ENCODE results near the gene RRAS2. TPM values are rescaled to one million over a fixed set of nuclear protein-coding genes. Genes with fewer than 3 reads are reported as not detected.
A peak's percentile ranks its signal among the peaks of the same experiment; 100 is the strongest.

The RRAS2 gene
- total and polyA plus RNA-seq, 8 donors = 9.0 to 21.8 (median 14.8) TPM

DNA sequence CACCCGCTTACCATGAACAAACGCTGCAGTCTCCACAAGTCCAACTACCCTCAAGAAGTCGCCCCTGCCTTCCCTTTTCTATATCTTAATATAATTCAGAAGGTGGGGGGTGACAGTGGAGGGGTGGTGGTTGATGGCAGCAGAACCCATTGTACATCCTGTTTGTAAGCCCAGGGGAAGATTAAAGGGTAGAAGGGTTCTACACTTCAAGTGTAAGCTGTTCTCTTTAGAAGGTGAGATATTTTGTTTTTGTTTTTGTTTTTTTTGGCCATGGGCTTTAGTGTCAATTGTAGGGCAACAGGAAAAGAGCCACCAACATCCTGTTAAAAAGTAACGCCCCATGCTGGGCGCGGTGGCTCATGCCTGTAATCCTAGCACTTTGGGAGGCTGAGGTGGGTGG is 34.9 kb upstream of the RRAS2 start:
- intact Hi-C loops (cut with DNase I) = no loop called here
- FAIRE-seq = no peak
- 90 to 94% methylated on average over 6 of the region's 6 CpGs for WGBS, 2 donors

DNA sequence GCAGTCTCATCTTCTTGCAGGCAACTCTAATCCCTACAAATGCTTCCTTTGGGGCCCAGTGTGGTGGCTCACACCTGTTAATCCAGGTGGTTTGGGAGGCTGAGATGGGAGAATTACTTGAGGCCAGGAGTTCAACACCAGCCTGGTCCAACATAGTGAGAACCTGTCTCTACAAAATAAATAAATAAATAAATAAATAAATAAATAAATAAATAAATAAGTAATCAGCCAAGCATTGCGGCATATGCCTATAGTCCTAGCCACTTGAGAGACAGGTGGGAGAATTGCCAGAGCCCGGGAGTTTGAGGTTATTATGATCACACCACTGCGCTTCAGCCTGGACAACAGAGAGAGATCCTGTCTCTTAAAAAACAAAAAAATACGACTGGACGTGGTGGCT is 34.1 kb upstream of the RRAS2 start:
- no peaks in the 10 kb centered on the region for H3K36me3 ChIP-seq
- TF ChIP-seq, protein P1, sequence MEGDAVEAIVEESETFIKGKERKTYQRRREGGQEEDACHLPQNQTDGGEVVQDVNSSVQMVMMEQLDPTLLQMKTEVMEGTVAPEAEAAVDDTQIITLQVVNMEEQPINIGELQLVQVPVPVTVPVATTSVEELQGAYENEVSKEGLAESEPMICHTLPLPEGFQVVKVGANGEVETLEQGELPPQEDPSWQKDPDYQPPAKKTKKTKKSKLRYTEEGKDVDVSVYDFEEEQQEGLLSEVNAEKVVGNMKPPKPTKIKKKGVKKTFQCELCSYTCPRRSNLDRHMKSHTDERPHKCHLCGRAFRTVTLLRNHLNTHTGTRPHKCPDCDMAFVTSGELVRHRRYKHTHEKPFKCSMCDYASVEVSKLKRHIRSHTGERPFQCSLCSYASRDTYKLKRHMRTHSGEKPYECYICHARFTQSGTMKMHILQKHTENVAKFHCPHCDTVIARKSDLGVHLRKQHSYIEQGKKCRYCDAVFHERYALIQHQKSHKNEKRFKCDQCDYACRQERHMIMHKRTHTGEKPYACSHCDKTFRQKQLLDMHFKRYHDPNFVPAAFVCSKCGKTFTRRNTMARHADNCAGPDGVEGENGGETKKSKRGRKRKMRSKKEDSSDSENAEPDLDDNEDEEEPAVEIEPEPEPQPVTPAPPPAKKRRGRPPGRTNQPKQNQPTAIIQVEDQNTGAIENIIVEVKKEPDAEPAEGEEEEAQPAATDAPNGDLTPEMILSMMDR (IDR thresholded peaks at IDR 0.05) = no peak
- intact Hi-C loops (cut with DNase I) = no loop called here
- ATAC-seq (no peak), FAIRE-seq (no peak), DNase-seq (no peak)
- H3K4me1 ChIP-seq = no peaks in the 10 kb centered on the region
- no peak overlapping the region for H3K4me3 ChIP-seq
- H3K27ac ChIP-seq = no peak overlapping the region
- 91 to 94% methylated on average over 5 of the region's 5 CpGs for WGBS, 2 donors
- H3K9me3 ChIP-seq = no peaks in the 10 kb centered on the region
- H3K27me3 ChIP-seq = no peaks in the 10 kb centered on the region

More for the DNA sequence above, 34.9 kb upstream of the RRAS2 start:
- H3K27me3 ChIP-seq = no peaks in the 10 kb centered on the region
- no peaks in the 10 kb centered on the region for H3K4me1 ChIP-seq
- DNase-seq = no peak
- H3K9me3 ChIP-seq = no peaks in the 10 kb centered on the region
- H3K27ac ChIP-seq = no peak overlapping the region
- ATAC-seq = no peak
- H3K4me3 ChIP-seq = no peak overlapping the region
- TF ChIP-seq, protein P1 (IDR thresholded peaks at IDR 0.05) = no peak
- no peaks in the 10 kb centered on the region for H3K36me3 ChIP-seq

DNA sequence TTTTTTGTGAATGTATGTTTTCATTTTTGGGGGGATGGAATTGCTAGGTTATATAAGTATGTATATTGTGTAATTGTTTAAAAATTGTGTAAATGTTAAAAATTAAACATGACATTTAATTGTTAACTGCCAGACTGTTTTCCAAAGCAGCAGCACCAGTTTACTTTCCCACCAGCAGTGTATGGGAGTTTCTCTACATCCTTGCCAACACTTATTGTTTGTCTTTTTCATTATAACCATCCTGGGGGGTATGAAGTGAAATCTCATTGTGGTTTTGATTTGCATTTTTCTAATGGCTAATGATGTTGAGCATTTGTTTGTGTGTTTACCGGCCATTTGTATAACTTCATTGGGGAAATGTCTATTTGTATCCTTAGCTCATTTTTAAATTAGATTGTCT is 31.7 kb upstream of the RRAS2 start:
- intact Hi-C loops (cut with DNase I) = no loop called here
- no peak for DNase-seq
- Histone ChIP-seq H3K27ac (no peak overlapping the region), H3K4me3 (no peak overlapping the region), H3K4me1 (no peaks in the 10 kb centered on the region), H3K9me3 (no peaks in the 10 kb centered on the region), H3K27me3 (no peaks in the 10 kb centered on the region), H3K36me3 (no peaks in the 10 kb centered on the region)
- peak in 2 of 4 donors; percentile 30 to 49 for ATAC-seq
- no peak for FAIRE-seq
- TF ChIP-seq, protein P1 (IDR thresholded peaks at IDR 0.05) = no peak
- 74 to 76% methylated on average over 1 of the region's 1 CpG for WGBS, 2 donors

DNA sequence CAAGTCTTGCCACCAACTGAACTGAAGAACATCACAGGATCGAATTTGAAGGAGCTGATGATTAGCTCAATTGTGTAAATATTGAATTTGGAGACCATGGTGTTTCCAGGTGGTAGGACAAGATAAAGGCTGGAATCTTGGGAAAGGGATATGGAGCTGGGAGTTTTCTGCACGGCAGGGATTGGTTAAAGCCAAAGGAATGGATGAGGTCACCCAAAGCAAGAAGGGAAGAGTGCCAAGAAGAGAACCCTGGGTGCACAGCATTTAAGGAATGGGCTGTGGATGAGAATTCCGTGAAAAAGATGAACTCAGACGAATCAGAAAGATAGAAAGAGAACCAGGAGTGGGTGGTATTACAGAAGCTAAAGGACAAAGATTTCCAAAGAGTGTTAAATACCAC is 29.4 kb upstream of the RRAS2 start:
- Histone ChIP-seq H3K9me3 (no peaks in the 10 kb centered on the region), H3K27me3 (no peaks in the 10 kb centered on the region), H3K36me3 (no peaks in the 10 kb centered on the region), H3K4me3 (no peak overlapping the region), H3K4me1 (no peaks in the 10 kb centered on the region), H3K27ac (no peak overlapping the region)
- ATAC-seq = no peak
- intact Hi-C loops (cut with DNase I) = no loop called here
- WGBS, 2 donors = 45% methylated on average over 4 of the region's 4 CpGs
- TF ChIP-seq, protein P1 (IDR thresholded peaks at IDR 0.05) = no peak
- no peak for FAIRE-seq
- no peak for DNase-seq

DNA sequence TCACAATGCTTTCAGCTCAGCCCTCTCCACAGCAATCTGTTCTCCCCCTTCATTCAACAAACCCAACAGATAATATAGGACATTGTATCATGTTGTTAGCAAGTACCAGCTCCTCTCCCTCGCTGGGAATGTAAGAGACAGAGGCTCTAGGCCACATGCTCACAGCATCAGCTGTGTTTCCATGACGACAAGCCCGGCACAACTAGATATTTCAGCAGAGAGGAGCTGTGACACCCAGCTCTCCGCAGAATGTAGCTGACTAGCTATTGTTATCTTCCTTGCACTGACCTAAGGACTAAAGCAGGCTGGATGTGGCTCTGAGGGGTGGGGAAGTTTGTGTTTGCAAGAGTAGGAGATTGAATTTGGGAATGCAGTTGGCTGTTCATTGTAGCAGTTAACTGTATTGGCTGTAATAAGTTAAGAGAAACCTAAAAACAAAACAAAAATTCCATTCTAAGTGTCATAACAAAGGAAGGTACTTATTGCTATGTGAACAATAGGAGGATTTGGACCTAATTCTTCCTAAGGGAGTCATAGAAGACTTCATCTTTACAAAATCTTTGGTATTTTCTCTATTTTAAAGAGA is 28.0 kb upstream of the RRAS2 start:
- 77 to 79% methylated on average over 4 of the region's 4 CpGs for WGBS, 2 donors
- H3K27ac ChIP-seq = no peak overlapping the region
- FAIRE-seq (no peak), DNase-seq (no peak), ATAC-seq (no peak)
- no peak overlapping the region for H3K4me3 ChIP-seq
- H3K27me3 ChIP-seq = no peaks in the 10 kb centered on the region
- H3K4me1 ChIP-seq = no peaks in the 10 kb centered on the region
- intact Hi-C loops (cut with DNase I) = no loop called here
- H3K9me3 ChIP-seq = no peaks in the 10 kb centered on the region
- H3K36me3 ChIP-seq = no peaks in the 10 kb centered on the region
- TF ChIP-seq, protein P1 (IDR thresholded peaks at IDR 0.05) = no peak

Data from pancreas (tissue), 10 donors.